Measurements from ENCODE around the gene NID1.

GRCh38 chr1:236089046-236089773 lies 24.3 kb upstream of the NID1 start:
- TF ChIP-seq EZH2 (IDR thresholded peaks at IDR 0.05; ENCODE audit: low read length) = no peak
- TF ChIP-seq CTCF (optimal IDR thresholded peaks at IDR 0.05 in 1 of 3, IDR thresholded peaks at IDR 0.05 in 1 of 3, conservative IDR thresholded peaks at IDR 0.05 in 1 of 3; ENCODE audit: extremely low read depth in 1 of 3, insufficient read depth in 2 of 3, low read length in 3 of 3) = no peak

All from keratinocyte (primary cell).